ENCODE measurements around the gene STPG4. TPM values are rescaled to one million over a fixed set of nuclear protein-coding genes. Genes with fewer than 3 reads are reported as not detected.

Gene STPG4
- total RNA-seq, 1 experiment from 2014 or later = 0.13 TPM

DNA sequence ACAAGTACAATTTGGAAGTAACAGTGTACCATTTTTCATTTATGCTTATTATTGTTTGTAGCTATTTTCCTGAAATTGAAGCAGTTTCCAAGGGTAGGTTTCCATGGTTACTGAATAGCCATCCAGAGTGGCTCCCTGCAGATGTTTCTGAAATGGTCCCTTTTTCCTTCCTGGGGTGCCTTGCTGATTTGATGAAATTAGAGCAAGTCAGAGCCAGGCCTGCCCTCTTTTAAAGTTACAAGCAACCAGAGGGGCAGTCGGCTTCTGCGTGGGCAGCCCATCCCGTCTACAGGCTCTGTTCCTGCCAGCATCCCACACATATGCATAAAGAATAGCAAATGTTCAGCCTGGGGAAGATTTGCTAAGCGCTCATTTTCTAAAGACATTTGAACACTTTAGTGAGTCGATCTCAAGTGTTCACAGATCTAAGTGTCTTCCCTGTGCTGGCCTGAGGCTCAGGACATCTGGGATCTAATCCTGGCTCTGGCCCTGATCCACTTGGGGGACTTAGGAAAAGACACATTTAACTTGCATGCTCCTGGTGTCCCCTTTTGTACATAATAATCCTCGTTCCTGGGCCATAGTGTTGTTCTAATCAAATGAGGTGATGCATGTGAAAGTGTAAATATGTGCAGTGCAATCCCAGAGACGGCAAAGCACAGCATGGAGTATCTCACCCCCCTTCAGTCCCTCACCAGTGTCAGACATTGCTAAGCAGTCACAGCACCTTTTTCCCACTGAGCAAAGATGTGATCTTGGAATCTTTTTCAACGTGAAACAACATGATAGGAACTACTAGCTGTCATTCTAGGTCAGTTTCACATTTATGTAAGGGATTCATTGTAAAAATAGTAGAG is 92.2 kb downstream of the STPG4 start:
- H4K8ac ChIP-seq (replicated peaks; ENCODE audit: insufficient read length, low read depth, low read length) = no peak overlapping the region
- Mint-ChIP-seq H3K9me3 (no peaks in the 10 kb centered on the region), H3K4me1 (peaks cover 28 to 35% of the 10 kb centered on the region in 2 experiments), H3K36me3 (ENCODE audit: insufficient read depth in 1 of 3, low read depth in 3 of 3) (no peaks in the 10 kb centered on the region; a peak in 3 of 7 replicates), H3K27me3 (ENCODE audit: low read depth) (no peaks in the 10 kb centered on the region), H3K27ac (no peak overlapping the region), H3K4me3 (no peak overlapping the region)
- no peaks in the 10 kb centered on the region for H4K20me1 ChIP-seq (ENCODE audit: control insufficient read depth, insufficient read depth, insufficient read length)
- no peaks in the 10 kb centered on the region for H3K27me3 ChIP-seq (ENCODE audit: insufficient read depth, low read length)
- no peak overlapping the region for H3K18ac ChIP-seq (ENCODE audit: insufficient read length, low read depth, low read length)
- no peak overlapping the region for H3K23ac ChIP-seq (ENCODE audit: insufficient read length, low read depth, low read length)
- no peak overlapping the region for H3K4me2 ChIP-seq (ENCODE audit: insufficient read depth, insufficient read length, low read length)
- H3K79me2 ChIP-seq (ENCODE audit: insufficient read depth, low read length) = no peaks in the 10 kb centered on the region
- no CpG with 5 or more reads among the region's 8 CpGs for WGBS (ENCODE audit: extremely low coverage, insufficient read length, low lambda C conversion rate)
- no peak overlapping the region for H4K91ac ChIP-seq (ENCODE audit: insufficient read length, low read depth, low read length)
- H3K4ac ChIP-seq (ENCODE audit: low read depth, low read length) = no peak overlapping the region
- peaks cover 11% of the 10 kb centered on the region; the same call in 1 of the 2 replicates for H3K4me1 ChIP-seq (ENCODE audit: insufficient read depth, low read length)
- no peaks in the 10 kb centered on the region for H3K9me3 ChIP-seq (ENCODE audit: control insufficient read depth, low read depth, low read length)
- H2BK5ac ChIP-seq (ENCODE audit: insufficient read length, low read length) = no peak overlapping the region
- no peak overlapping the region for H2BK12ac ChIP-seq (ENCODE audit: insufficient read length, low read depth, low read length)
- no peak overlapping the region for H3K27ac ChIP-seq (ENCODE audit: insufficient read length, low read depth, low read length)
- no peaks in the 10 kb centered on the region for H3K79me1 ChIP-seq (ENCODE audit: insufficient read depth, low read depth, low read length, poor library complexity, severe bottlenecking)
- H2AFZ ChIP-seq (ENCODE audit: low read length) = no peak overlapping the region
- H2BK120ac ChIP-seq (ENCODE audit: low read depth, low read length, poor library complexity, severe bottlenecking) = no peak overlapping the region
- no peak overlapping the region for H3T11ph ChIP-seq (ENCODE audit: low read length)
- H3K9ac ChIP-seq (ENCODE audit: extremely low read depth, insufficient read length, low read length) = no peak overlapping the region
- H3K56ac ChIP-seq (ENCODE audit: insufficient read length, low read depth, low read length) = no peak overlapping the region
- TF ChIP-seq, protein P1, sequence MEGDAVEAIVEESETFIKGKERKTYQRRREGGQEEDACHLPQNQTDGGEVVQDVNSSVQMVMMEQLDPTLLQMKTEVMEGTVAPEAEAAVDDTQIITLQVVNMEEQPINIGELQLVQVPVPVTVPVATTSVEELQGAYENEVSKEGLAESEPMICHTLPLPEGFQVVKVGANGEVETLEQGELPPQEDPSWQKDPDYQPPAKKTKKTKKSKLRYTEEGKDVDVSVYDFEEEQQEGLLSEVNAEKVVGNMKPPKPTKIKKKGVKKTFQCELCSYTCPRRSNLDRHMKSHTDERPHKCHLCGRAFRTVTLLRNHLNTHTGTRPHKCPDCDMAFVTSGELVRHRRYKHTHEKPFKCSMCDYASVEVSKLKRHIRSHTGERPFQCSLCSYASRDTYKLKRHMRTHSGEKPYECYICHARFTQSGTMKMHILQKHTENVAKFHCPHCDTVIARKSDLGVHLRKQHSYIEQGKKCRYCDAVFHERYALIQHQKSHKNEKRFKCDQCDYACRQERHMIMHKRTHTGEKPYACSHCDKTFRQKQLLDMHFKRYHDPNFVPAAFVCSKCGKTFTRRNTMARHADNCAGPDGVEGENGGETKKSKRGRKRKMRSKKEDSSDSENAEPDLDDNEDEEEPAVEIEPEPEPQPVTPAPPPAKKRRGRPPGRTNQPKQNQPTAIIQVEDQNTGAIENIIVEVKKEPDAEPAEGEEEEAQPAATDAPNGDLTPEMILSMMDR (conservative IDR thresholded peaks at IDR 0.05) = no peak
- H4K5ac ChIP-seq (ENCODE audit: insufficient read length, low read depth, low read length) = no peak overlapping the region
- H2BK15ac ChIP-seq (ENCODE audit: low read depth, low read length) = no peak overlapping the region
- no peak overlapping the region for H3K14ac ChIP-seq (ENCODE audit: insufficient read depth, low read length)
- H2AK5ac ChIP-seq (ENCODE audit: insufficient read length, low read length) = no peak overlapping the region
- no peak overlapping the region for H2BK20ac ChIP-seq (ENCODE audit: low read depth, low read length, poor library complexity, severe bottlenecking)
- no peaks in the 10 kb centered on the region for H3K23me2 ChIP-seq (ENCODE audit: insufficient read length, low read depth, low read length, poor library complexity, severe bottlenecking)
- no peak for DNase-seq
